H1 (cell line): ENCODE data around the gene FBXL5. TPM values are rescaled to one million over a fixed set of nuclear protein-coding genes. Genes with fewer than 3 reads are reported as not detected.

Experiments used
- BCL11A ChIP-seq, 2 experiments: IDR thresholded peaks; one replicate each; pipeline ENCODE4 v1.6.1; 2011; ENCODE audit warnings: low read depth in 2 of 2, low read length in 2 of 2, mild to moderate bottlenecking in 2 of 2
- BRCA1 ChIP-seq: IDR thresholded peaks from 2 replicates; pipeline ENCODE4 v1.6.1; 2012; ENCODE audit warnings: low read depth, low read length, improper control_type of control experiment
- GABPA ChIP-seq: IDR thresholded peaks from 2 replicates; pipeline ENCODE4 v1.6.1; 2011; ENCODE audit warnings: mild to moderate bottlenecking, low read length, moderate library complexity, borderline replicate concordance; ENCODE audit not compliant: insufficient read depth
- HDAC2 ChIP-seq, 2 experiments: fragments of 300-600 bp in 1 of 2; sonication (generic) in 1 of 2; IDR thresholded peaks; 2 replicates each; pipeline ENCODE4 v1.6.1; 2011 to 2012; ENCODE audit warnings: low read depth in 2 of 2, low read length in 2 of 2, mild to moderate bottlenecking in 2 of 2, moderate library complexity in 2 of 2, borderline replicate concordance in 1 of 2, inconsistent platforms in 1 of 2
- JUND ChIP-seq: IDR thresholded peaks from 2 replicates; pipeline ENCODE4 v1.6.1; 2011; ENCODE audit warnings: mild to moderate bottlenecking, improper control_type of control experiment, low read length
- KDM1A ChIP-seq: fragments of 200-600, 300-600 bp; sonication (generic); IDR thresholded peaks from 2 replicates; pipeline ENCODE4 v1.7.1; 2016; ENCODE audit warnings: mild to moderate bottlenecking, low read length, borderline replicate concordance
- SP4 ChIP-seq: IDR thresholded peaks from 2 replicates; pipeline ENCODE4 v1.6.1; 2012; ENCODE audit warnings: low read length, inconsistent platforms
- SRF ChIP-seq: IDR thresholded peaks from 2 replicates; pipeline ENCODE4 v1.6.1; 2011; ENCODE audit warnings: mild to moderate bottlenecking, low read depth, low read length, moderate library complexity
- YY1 ChIP-seq: IDR thresholded peaks from 2 replicates; pipeline ENCODE4 v1.6.1; 2011; ENCODE audit warnings: low read depth, mild to moderate bottlenecking, low read length
- polyA plus RNA-seq, 7 experiments: library from polyadenylated mRNA; depleted of rRNA in 3 of 7; stranded (reverse) in 5 of 7; unstranded in 2 of 7; fragments of >200 nt in 5 of 7; fragments of 200-250 nt in 2 of 7; gene quantifications; 1 replicate in 5 of 7; 2 replicates in 1 of 7; 4 replicates in 1 of 7; pipeline versions ENCODE4 v1.2.1 to v1.2.3, GENCODE V29; 2011 to 2013; ENCODE audit warnings: missing spikeins in 2 of 7, mixed read lengths in 2 of 7
- total RNA-seq: library from RNA; stranded (reverse); fragmentation: NEBNext Ultra II Directional; extraction: Animal tissue kit (Norgen Biotek cat#: 25700); gene quantifications from 2 replicates; pipeline ENCODE4 v1.2.1, GENCODE V29; 2021
- TF ChIP-seq, protein P1 (sequence below): IDR thresholded peaks from 2 replicates; pipeline ENCODE4 v1.6.1; 2011; ENCODE audit warnings: low read depth, mild to moderate bottlenecking, low read length; ENCODE audit not compliant: insufficient read depth

Gene FBXL5
- total and polyA plus RNA-seq, 2 of the 8 experiments (the other 6 are each of a cell fraction or from before 2014, with no cell fraction given) = 34.6 to 62.7 TPM

DNA sequence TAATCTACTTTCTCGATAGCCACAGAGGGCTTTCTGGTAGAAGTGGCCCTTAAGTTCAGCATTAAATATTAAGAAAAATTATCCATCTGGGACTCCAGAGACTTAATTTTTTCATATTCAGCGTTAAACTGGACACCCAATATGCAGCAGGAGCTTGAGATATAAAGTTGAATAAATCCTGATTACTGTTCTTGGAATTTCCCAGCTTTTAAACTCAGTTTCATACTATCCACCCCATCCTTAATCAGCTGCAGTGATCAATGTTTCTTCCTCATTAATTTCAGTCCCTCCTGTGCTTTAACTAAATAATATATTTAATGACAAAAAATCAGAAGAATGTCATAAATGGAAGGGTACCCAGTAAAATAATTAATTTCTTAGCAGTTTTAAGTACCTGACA, 3.6 kb upstream of the FBXL5 start (continued):
- TF ChIP-seq YY1 (no peak), SP4 (no peak), BCL11A (IDR thresholded peaks at IDR 0.05; ENCODE audit: low read depth in 2 of 2, low read length in 2 of 2) (no peak), JUND (no peak), SRF (no peak), GABPA (no peak), BRCA1 (no peak), HDAC2 (IDR thresholded peaks at IDR 0.05; ENCODE audit: borderline replicate concordance in 1 of 2, low read depth in 2 of 2, low read length in 2 of 2) (no peak), KDM1A (no peak)
- TF ChIP-seq, protein P1, sequence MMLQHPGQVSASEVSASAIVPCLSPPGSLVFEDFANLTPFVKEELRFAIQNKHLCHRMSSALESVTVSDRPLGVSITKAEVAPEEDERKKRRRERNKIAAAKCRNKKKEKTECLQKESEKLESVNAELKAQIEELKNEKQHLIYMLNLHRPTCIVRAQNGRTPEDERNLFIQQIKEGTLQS = no peak
